ENCODE results near the gene COX4I1. TPM values are rescaled to one million over a fixed set of nuclear protein-coding genes. Genes with fewer than 3 reads are reported as not detected.

COX4I1 gene
- total and polyA plus RNA-seq, 2 donors (not counting 1 experiment from before 2014, with no cell fraction given), result 759 to 813 TPM

DNA sequence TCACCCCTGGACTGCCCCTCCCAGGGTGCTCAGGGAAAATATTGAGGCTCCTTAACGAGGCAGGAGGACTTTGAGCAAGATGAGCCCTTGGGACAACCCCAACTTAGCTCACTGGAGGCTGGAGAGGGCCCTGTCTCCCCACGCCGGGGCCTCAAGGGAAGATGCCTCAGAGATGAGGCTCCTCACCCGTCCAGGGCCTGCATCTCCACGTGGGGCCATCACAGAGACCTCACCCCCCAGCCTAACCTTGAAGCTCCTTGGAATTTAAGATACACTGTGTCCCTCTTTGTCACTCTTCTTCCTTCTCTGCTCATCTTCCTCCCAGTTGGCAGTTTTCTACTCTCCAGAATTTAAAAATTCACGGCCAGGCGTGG lies 11.2 kb downstream of the COX4I1 start:
- DNase-seq (no peak), ATAC-seq (ENCODE audit: low read depth) (no peak)
- H3K27ac Mint-ChIP-seq, result no peak overlapping the region
- H2AFZ ChIP-seq (ENCODE audit: insufficient read depth, low read depth, low read length, poor library complexity, severe bottlenecking), result no peak overlapping the region
- H3K27me3 ChIP-seq (replicated peaks in 1 of 4; ENCODE audit: control extremely low read depth in 1 of 4, control insufficient read depth in 3 of 4, insufficient read depth in 4 of 4, low read length in 3 of 4), result peaks cover 0 to 20% (median 3%) of the 10 kb centered on the region in 4 experiments
- H3K27ac ChIP-seq (ENCODE audit: low read length in 2 of 2), result no peak overlapping the region
- intact Hi-C loops (cut with micrococcal nuclease), result no loop called here
- no peak overlapping the region for H3K9ac ChIP-seq (ENCODE audit: low read length)
- no peaks in the 10 kb centered on the region for H3K9me3 Mint-ChIP-seq (ENCODE audit: insufficient read depth)
- no peaks in the 10 kb centered on the region for H3K79me2 ChIP-seq (ENCODE audit: control insufficient read depth, insufficient read depth, low read length)
- H3K4me3 Mint-ChIP-seq, result no peak overlapping the region
- peaks cover 0 to 14% of the 10 kb centered on the region in 2 experiments for H3K36me3 ChIP-seq (replicated peaks in 1 of 2; ENCODE audit: control extremely low read depth in 1 of 2, control insufficient read depth in 1 of 2, extremely low read depth in 1 of 2, insufficient read depth in 2 of 2, low read length in 1 of 2)
- H3K4me1 ChIP-seq (ENCODE audit: control insufficient read depth in 2 of 2, insufficient read depth in 2 of 2, low read length in 2 of 2), result no peaks in the 10 kb centered on the region
- TF ChIP-seq EZH2 (IDR thresholded peaks at IDR 0.05; ENCODE audit: borderline replicate concordance, insufficient read depth, low read depth, low read length, poor library complexity, severe bottlenecking), result no peak
- TF ChIP-seq, protein P1, sequence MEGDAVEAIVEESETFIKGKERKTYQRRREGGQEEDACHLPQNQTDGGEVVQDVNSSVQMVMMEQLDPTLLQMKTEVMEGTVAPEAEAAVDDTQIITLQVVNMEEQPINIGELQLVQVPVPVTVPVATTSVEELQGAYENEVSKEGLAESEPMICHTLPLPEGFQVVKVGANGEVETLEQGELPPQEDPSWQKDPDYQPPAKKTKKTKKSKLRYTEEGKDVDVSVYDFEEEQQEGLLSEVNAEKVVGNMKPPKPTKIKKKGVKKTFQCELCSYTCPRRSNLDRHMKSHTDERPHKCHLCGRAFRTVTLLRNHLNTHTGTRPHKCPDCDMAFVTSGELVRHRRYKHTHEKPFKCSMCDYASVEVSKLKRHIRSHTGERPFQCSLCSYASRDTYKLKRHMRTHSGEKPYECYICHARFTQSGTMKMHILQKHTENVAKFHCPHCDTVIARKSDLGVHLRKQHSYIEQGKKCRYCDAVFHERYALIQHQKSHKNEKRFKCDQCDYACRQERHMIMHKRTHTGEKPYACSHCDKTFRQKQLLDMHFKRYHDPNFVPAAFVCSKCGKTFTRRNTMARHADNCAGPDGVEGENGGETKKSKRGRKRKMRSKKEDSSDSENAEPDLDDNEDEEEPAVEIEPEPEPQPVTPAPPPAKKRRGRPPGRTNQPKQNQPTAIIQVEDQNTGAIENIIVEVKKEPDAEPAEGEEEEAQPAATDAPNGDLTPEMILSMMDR (IDR thresholded peaks at IDR 0.05), result no peak
- peaks cover 10% of the 10 kb centered on the region for H4K20me1 ChIP-seq (ENCODE audit: control insufficient read depth, insufficient read depth, low read length, poor library complexity, severe bottlenecking)
- peaks cover 26% of the 10 kb centered on the region for H3K27me3 Mint-ChIP-seq
- no peaks in the 10 kb centered on the region for H3K9me3 ChIP-seq (ENCODE audit: control extremely low read depth in 1 of 3, control insufficient read depth in 2 of 3, insufficient read depth in 1 of 3, low read length in 2 of 3)
- no peaks in the 10 kb centered on the region for H3K4me1 Mint-ChIP-seq
- ChIA-PET CTCF (interaction anchor here (0.7 to 2.6 kb wide), 3 partner anchors 9 to 715 kb away, joined by 3 to 17 read pairs (median 7); no protein-coding TSS in a partner anchor), POLR2A (no interaction called here)
- no peak overlapping the region for H3K4me2 ChIP-seq (replicated peaks; ENCODE audit: low read depth, low read length, poor library complexity, severe bottlenecking)
- 74% methylated on average over 5 of the region's 7 CpGs for WGBS (ENCODE audit: insufficient coverage)
- no peak overlapping the region for H3K4me3 ChIP-seq (ENCODE audit: control extremely low read depth in 1 of 5, extremely low read depth in 1 of 5, insufficient read depth in 1 of 5, low read depth in 2 of 5, low read length in 4 of 5)

DNA sequence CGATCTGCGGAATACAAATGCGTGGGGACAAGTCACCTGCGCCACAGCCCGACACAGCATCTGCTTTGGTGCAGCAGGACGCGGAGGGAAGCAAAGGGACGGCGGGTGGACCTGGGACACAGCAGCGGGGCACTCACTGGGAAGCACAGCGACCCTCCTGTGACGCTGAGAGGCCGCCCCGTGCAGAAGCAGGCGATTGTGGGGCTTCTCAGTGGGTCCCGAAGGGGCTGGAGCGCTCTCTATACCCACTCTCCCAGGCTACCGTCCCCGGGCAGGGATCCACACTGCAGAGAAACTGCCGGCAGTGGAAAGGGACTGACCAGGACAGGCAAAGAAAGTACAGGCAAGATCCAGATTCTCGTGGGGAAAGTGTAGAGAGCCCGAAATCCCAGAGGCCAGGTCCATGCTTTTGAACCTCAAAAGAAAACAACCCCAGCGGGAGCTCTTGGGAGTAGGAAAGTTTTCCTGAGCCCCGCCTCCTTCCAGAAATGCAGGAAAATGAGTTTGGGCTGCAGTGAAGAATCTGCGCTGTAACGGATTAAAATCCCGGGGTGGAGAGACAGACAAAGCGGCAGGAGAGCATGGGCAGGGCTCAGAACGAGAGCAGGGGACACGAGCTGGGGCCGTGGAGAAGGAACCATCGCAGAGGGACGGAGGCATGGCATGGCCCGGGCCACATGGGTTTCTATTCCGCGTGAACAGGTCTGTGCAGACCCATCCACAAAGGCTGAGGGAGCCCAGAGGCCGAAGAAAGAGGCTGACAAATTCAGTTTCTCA lies 12.7 kb downstream of the COX4I1 start:
- Histone ChIP-seq H3K4me1 (ENCODE audit: control insufficient read depth in 2 of 2, insufficient read depth in 2 of 2, low read length in 2 of 2) (no peaks in the 10 kb centered on the region), H3K9me3 (ENCODE audit: control extremely low read depth in 1 of 3, control insufficient read depth in 2 of 3, insufficient read depth in 1 of 3, low read length in 2 of 3) (no peaks in the 10 kb centered on the region), H3K27ac (ENCODE audit: low read length in 2 of 2) (no peak overlapping the region), H3K4me3 (ENCODE audit: control extremely low read depth in 1 of 5, extremely low read depth in 1 of 5, insufficient read depth in 1 of 5, low read depth in 2 of 5, low read length in 4 of 5) (no peak overlapping the region), H3K9ac (ENCODE audit: low read length) (no peak overlapping the region), H3K79me2 (ENCODE audit: control insufficient read depth, insufficient read depth, low read length) (no peaks in the 10 kb centered on the region), H2AFZ (ENCODE audit: insufficient read depth, low read depth, low read length, poor library complexity, severe bottlenecking) (no peak overlapping the region), H3K36me3 (replicated peaks in 1 of 2; ENCODE audit: control extremely low read depth in 1 of 2, control insufficient read depth in 1 of 2, extremely low read depth in 1 of 2, insufficient read depth in 2 of 2, low read length in 1 of 2) (no peaks in the 10 kb centered on the region), H3K4me2 (replicated peaks; ENCODE audit: low read depth, low read length, poor library complexity, severe bottlenecking) (no peak overlapping the region), H4K20me1 (ENCODE audit: control insufficient read depth, insufficient read depth, low read length, poor library complexity, severe bottlenecking) (no peaks in the 10 kb centered on the region), H3K27me3 (replicated peaks in 1 of 4; ENCODE audit: control extremely low read depth in 1 of 4, control insufficient read depth in 3 of 4, insufficient read depth in 4 of 4, low read length in 3 of 4) (peaks cover 0 to 20% (median 3%) of the 10 kb centered on the region in 4 experiments)
- intact Hi-C loops (cut with micrococcal nuclease), result no loop called here
- ATAC-seq (ENCODE audit: low read depth) (no peak), DNase-seq (no peak)
- no peak overlapping the region for H3K4me3 Mint-ChIP-seq
- peaks cover 26% of the 10 kb centered on the region for H3K27me3 Mint-ChIP-seq
- TF ChIP-seq, protein P1 (IDR thresholded peaks at IDR 0.05), result no peak
- TF ChIP-seq EZH2 (IDR thresholded peaks at IDR 0.05; ENCODE audit: borderline replicate concordance, insufficient read depth, low read depth, low read length, poor library complexity, severe bottlenecking), result no peak
- POLR2A ChIA-PET, result no interaction called here
- H3K9me3 Mint-ChIP-seq (ENCODE audit: insufficient read depth), result no peaks in the 10 kb centered on the region
- no peaks in the 10 kb centered on the region for H3K4me1 Mint-ChIP-seq
- WGBS (ENCODE audit: insufficient coverage), result 55% methylated on average over 32 of the region's 37 CpGs
- CTCF ChIA-PET, result interaction anchor here (0.7 to 2.4 kb wide), 7 partner anchors 8 to 208 kb away, joined by 3 to 11 read pairs (median 4); no protein-coding TSS in a partner anchor
- H3K27ac Mint-ChIP-seq, result no peak overlapping the region

Data from B cell (primary cell).